ENCODE measurements around the gene ARPC1A.
"Not testable (repeated sequence)": the region's sequence is repeated elsewhere in the genome, so short reads cannot be mapped to it uniquely, and the experiment has no call there.

The ARPC1A gene

DNA sequence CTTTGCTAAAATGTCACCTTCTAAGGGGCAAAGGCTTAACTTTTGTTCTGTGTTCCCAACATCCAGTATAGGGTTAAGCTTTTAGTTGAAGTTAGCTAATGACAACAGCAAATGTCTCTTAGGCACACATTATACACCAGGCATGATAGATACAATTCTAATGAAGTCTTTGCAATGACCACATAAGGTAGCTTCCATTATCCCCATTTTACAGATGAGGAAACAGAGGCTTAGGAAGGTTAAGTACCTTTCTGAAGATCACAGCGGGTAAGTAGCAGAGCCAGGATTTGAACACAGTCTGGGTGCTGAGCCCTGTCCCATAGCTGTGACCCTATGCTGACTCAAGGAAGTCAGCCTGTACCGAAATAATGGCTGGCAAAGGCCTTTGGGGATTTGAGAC lies 84.9 kb downstream of the ARPC1A start:
- DNase-seq (ENCODE audit: low spot score), result no peak

DNA sequence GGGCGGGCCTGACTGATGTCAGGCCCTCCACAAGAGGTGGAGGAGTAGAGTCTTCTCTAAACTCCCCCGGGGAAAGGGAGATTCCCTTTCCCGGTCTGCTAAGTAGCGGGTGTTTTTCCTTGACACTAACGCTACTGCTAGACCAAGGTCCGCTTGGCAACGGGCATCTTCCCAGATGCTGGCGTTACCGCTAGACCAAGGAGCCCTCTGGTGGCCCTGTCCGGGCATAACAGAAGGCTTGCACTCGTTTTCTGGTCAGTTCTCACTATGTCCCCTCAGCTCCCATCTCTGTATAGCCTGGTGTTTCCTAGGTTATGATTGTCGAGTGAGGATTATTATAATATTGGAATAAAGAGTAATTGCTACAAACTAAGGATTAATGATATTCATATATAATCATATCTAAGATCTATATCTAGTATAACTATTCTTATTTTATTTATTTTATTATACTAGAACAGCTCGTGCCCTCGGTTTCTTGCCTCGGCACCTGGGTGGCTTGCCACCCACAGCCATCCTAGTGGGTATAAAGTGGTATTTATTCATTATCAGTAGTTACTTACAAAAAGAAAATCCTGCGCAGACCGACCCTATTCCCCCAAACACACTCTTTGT lies 89.9 kb downstream of the ARPC1A start:
- DNase-seq (ENCODE audit: low spot score), result not testable (repeated sequence)

All from CD4-positive, alpha-beta T cell treated with Interleukin-15 for 4 hours (primary cell).